ENCODE data around the gene GTPBP6.
"Not testable (repeated sequence)": the region's sequence is repeated elsewhere in the genome, so short reads cannot be mapped to it uniquely, and the experiment has no call there.

GTPBP6 gene

DNA sequence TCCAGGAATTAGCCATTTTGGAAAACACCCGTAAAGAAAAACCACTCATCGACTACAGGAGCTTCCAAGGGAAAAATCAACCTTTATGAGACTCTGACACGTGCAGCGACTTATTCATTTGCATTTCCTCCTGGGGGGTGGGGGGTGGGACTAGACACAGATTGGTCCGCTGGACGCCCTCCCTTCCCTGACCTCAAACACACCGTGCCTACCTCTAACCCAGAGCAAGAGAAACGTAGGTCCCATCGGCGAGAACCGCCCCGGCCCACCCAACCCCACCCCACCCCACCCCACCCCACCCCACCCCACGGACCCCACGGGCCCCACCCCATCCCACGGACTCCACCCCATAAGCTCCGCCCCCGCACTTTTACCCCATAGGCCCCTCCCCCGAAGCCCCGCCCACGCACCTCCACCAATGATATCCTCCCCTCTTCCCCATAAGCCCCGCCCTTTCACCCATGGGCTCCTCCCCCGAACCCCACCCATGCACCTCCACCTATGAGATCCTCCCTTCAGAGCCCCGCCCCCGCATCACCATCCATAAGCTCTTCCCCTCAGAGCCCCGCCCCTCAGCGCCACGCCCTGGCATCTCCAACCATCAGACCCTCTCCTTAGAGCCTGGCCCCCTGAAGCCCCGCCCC is 1.1 kb downstream of the GTPBP6 start:
- no peak for DNase-seq (ENCODE audit: low read depth)

DNA sequence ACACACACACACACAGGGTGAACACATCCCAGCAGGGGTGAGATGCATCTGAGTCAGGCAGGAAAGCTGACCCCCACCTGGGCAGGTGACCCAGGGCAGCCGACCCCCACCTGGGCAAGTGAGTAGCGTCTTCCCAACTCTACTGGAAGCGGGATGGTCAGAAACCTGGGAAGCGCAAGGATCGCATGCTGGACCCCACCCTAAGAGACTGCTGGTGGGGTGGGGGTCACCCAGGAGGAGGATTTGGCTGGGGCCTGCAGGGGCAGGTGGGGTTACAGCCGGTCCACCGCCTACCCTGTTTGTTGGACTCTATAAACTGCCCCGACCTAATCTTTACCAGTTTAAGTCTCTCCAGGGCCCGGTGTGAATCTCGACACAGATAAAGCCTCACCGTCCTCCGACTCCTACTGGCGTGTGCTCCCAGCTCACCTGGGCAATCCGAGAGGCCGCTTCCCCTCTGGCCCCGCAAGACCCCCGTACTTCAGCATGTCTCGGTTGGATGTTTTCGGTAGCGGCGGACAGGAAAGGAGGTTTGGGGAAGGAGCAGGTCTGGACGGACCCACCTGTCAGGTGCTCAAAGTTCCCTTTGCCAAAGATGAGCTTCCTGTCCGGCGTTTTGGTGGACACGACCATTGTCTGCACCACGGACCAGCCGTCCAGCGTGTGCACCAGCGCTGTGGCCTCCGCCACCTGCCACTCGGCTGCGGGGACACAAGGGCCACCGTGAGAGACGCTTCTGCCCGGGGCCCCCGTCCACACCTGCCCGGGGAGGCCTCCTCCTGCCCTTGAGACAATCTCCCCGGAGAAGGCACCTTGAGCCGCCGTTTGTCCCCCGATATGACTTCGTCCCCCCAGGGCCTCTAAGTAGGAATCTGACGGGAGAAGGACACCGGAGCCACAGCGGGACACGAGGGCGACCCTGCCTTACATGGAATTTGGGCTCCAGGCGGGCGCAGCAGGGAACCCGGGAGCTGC is 2.0 kb downstream of the GTPBP6 start:
- no peak for DNase-seq (ENCODE audit: low read depth)

DNA sequence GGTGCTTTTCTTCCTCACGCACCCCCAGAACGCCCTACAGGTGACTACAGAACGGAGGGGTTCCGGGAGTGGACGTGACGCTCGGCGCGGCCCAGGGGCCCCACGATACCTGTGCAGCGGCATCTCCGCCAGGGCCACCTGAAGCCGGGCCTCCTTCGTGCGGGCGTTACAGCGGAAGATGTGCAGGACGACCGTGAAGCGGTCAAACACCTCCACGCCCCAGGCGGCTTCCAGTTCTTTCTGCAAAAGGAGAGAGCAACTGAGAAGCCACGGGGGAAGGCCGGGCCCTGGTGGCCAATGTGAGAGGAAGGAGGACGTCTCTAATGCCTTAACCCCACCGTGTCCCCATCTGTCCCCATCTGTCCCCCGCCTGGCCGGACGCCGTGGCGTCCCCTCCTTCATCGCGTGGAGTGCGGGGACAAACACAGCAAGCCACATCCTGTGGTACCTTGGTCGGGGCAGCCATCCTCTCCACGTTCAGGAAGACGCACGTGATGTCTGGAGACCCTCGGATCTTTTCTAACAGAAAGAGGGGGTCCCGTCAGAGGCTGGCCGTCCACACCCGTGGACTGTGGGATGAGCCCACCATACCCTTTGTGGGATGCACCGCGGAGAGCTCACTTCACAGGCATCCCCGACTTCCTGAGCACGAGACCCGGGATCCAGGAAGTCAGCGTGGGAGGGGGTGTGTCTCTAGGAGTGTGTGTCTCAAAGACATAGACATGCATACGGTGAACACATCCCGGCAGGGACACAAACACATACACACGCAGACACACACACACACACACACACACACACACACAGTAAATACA is 3.6 kb downstream of the GTPBP6 start:
- no peak for DNase-seq (ENCODE audit: low read depth)

DNA sequence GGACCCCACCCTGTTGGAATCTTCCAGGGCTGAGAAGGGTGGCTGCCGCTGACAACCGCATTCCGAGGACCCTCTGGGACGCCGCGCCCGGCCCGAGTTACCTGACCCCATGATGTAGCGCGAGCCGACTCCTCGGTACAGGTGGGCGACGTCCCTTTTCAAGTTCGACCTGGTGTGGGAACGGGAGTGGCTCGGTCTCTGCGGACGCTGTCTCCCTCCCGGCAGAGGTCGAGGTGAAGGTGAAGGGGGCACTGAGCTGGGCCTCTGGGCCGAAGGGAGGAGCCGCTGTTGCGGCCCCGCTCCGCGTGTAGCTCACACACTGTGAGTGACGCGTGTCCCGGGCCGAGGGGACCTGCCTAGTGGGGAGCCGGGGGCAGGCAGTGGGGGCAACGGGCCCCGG is 4.5 kb downstream of the GTPBP6 start:
- no peak for DNase-seq (ENCODE audit: low read depth)

DNA sequence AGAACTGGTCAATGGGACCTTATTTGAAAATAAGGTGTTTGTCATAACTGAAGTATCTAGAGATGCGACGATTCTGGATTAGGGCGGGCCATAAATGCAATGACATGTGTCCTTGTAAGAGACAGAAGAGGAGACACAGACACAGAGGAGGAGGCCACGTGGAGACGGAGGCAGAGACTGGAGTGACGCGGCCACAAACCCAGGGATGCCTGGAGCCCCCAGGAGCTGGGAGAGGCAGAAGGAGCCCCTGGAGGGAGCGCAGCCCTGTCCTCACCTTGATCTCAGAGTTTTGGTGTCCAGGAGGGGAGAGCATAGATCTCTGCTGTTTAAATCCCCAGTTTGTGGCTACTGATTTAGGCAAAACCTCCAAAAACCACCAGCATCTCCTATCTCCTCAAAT is 5.0 kb downstream of the GTPBP6 start:
- no peak for DNase-seq (ENCODE audit: low read depth)

DNA sequence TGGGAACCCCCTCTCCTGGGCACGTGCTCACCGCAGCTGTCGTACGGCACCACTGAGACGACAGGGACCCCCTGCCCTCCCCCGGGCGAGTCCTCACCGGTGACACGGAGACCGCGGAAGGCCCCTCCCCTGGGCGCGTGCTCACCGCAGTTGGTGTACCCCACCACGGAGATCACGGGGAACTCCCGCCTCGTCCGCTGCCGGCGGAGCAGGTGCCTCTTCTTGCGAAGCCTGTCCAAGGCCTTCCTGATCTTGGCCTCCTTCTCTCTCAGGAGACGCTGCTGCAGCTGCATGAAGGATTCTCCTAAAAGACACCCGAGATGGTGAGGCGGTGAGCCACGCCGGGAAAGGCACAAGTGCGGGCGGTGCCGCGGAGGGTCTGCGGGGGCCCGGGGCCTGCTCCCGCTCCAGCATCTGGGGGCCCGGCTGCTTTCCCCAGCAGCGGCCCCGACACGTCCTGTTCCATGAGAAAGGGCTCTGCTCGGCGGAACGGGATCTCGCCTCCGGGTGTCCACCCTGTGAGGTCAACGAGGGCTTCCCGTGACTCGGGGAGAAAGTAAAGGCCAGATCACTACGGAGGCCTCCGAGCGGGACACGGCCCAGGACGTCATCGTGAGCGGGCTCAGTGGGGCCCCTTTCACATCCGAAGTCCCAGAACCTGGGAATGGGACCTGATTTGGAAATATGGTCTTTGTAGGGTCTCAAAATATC is 5.8 kb downstream of the GTPBP6 start:
- DNase-seq (ENCODE audit: low read depth), result no peak

DNA sequence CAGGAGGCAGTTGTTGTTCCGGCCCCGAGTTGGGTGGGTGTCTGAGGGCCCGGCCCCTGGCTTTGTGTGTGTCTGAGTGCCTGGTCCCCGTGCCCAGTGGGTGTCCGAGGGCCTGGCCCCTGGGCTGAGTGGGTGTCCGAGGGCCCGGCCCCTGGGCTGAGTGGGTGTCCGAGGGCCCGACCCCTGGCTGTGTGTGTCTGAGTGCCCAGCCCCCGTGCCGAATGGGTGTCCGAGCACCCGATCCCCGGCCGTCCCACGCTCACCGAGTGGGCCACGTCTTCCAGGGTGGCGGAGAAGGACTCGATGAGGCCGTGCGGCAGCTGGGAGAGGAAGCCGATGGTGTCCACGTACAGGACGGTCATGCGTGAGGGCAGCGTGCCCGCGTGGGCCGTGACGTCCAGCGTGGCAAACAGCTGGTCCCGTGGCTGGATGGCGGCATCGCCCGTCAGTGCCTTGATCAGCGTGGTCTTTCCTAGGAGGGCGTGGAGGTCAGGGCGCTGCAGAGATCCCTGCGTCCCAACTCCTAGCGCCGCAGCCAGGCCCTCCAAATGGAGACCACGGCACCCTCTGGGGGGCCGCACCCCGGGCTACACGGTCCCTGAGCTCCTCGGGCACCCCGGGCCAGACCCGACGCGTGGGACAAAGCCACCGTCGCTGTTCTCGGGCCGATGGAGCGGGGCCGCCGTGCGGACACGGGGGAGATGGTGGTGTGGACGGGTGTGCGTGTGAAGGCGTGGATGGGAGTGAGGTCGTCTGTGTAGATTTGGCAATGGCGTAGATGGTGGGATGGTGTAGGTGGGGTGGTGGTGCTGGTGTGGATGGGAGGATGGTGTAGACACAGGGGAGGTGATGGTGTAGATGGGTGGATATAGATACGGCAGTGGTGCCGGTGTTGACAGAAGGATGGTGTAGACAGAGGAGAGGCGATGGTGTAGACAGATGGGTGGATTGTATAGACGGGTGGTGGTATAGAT is 7.2 kb downstream of the GTPBP6 start:
- no peak for DNase-seq (ENCODE audit: low read depth)

DNA sequence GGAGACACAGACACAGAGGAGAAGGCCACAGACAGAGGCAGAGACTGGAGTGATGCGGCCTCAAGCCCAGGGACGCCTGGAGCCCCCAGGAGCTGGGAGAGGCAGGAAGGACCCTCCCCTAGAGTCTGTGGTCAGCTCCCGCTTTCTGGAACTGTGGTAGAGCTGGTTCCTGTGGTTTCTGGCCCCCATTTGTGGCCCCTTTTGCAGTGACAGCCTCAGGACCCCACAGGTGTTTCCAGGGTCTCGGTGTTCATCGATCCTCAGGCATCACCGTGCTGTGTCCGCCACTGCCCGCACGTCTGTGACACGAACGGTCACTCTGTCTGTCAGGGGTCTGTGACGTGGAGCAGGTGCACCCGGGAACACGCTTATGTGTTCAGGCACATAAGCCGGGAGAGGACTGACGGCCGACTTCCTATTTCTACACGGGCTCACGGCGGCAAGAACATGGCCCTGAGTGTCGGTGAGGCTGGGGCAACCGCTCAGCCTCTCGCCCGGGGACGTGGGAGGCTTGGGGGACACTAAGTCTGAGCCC is 7.9 kb downstream of the GTPBP6 start:
- no peak for DNase-seq (ENCODE audit: low read depth)

DNA sequence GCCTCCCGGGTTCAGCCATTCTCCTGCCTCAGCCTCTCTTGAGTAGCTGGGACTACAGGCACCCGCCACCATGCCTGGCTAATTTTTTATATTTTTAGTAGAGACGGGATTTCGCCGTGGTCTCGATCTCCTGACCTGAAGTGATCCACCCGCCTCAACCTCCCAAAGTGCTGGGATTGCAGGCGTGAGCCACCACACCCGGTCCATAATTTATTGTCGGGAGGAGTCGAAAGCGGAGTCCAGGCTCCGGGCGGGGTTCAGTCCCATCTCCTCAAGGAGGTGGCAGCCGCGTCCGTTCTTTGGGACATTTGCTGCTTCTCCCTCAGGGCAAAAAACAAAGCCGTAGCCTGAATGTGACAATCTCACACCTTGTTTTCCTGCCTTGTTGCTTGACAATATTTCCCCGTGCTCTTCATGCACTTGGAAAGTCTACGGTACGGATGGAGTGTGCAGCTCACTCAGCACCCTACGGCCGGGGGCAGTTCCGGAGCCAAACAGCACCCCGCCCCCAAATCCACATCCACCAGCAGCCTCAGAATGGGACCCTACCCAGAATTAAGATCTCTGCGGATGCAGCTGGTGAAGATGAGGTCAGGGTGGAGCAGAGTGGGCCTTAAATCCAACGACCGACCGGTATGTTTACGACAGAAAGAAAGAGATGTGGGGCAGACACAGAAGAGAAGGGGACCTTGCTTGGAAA is 9.6 kb downstream of the GTPBP6 start:
- no peak for DNase-seq (ENCODE audit: low read depth)

DNA sequence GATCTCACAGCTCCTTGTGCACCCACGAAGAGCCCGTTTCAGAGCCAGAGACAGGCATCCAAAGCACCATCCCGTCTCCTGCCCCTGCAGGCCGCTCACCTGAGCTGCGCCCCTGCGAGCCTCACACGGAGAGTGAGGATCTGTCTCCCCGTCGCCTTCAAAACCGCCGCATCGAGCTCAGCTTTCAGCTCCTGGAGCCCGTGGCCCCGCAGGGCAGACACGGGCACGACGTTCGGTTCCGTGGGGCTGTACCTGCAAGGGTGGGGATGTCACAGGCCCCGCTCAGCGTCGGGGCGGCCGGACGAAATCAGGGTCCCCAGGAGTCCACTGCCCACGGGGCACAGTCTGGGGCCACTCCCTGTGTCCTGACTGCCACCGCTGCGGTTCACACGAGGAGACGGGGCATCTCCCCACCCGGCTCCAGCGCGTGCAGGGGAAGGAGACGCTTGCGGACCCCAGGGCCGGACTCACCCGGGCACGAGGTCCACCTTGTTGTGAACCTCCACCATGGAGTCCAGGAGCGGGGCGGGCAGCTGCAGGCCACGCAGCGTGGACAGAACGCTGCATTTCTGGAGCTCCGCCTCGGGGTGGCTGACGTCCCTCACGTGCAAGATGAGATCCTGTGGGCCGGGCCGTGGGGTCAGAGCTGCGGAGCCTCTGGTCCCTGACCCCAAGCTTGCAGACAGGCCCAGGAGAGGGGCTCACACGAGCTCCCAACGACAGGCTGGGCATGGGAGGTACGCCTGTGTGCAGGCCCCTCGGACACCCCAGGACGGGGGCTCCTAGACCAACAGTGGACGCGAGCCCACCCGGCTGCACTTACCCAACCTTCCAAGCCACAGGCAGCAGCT is 11.1 kb downstream of the GTPBP6 start:
- no peak for DNase-seq (ENCODE audit: low read depth)

DNA sequence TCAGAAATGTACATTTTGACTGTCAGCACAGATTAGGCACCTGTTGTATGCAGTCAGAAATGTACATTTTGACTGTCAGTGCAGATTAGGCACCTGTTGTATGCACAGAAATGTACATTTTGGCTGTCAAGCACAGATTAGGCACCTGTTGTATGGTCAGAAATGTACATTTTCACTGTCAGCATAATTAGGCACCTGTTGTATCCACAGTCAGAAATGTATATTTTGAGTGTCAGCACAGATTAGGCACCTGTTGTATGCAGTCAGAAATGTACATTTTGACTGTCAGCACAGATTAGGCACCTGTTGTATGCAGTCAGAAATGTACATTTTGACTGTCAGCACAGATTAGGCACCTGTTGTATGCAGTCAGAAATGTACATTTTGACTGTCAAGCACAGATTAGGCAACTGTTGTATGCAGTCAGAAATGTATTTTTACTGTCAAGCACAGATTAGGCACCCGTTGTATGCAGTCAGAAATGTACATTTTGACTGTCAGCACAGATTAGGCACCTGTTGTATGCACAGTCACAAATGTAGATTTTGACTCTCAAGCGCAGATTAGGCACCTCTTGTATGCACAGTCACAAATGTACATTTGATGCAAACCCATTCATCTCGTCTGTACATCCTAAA is 11.9 kb downstream of the GTPBP6 start:
- not testable (repeated sequence) for DNase-seq (ENCODE audit: low read depth)

DNA sequence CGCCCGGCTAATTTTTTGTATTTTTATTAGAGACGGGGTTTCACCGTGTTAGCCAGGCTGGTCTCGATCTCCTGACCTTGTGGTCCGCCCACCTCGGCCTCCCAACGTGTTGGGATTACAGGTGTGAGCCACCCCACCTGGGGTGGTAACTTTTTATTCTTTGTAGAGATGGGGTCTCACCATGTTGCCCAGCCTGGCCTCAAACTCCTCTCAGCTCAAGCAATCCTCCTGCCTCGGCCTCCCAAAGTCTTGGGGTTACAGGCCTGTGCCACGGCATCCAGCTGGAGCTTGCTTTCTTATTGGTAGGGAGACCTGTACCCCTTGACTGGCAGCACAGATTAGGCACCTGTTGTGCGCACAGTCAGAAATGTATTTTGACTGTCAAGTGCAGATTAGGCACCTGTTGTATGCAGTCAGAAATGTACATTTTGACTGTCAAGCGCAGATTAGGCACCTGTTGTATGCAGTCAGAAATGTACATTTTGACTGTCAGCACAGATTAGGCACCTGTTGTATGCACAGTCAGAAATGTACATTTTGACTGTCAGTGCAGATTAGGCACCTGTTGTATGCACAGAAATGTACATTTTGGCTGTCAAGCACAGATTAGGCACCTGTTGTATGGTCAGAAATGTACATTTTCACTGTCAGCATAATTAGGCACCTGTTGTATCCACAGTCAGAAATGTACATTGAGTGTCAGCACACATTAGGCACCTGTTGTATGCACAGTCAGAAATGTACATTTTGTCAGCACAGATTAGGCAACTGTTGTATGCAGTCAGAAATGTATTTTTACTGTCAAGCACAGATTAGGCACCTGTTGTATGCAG is 12.6 kb downstream of the GTPBP6 start:
- not testable (repeated sequence) for DNase-seq (ENCODE audit: low read depth)

DNA sequence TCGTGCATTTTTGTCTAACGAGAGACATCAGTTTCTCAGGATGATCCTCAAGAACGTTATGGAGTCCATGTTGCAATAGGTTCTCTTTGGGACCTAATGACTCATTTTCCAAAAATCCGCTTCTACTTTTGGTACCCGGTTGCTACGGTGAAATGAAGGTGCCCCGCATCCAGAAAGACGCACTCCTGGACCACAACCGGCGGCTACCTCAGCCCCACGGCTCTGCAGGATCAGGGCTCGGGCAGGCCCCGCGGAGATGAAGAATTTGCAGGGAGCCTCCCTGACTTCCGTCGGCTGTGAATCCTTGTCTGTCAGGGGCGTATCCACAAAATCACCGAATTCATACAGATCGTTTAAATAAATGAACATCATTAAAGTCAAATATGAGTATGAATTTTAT is 15.6 kb downstream of the GTPBP6 start:
- DNase-seq (ENCODE audit: low read depth), result no peak

DNA sequence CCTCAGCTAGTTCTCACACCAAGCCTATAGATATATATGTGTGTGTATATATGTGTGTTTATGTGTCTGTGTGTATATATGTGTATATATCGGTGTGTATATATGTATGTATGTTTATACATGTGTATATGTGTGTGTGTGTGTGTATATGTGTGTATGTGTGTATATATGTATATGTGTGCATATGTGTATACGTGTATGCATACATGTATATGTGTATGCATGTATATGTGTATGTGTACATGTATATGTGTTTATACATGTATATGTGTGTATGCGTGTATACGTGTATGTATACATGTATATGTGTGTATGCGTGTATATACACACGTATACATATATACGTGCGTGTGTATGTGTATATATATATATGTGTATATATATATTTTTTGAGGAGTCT is 18.3 kb downstream of the GTPBP6 start:
- DNase-seq (ENCODE audit: low read depth), result no peak

DNA sequence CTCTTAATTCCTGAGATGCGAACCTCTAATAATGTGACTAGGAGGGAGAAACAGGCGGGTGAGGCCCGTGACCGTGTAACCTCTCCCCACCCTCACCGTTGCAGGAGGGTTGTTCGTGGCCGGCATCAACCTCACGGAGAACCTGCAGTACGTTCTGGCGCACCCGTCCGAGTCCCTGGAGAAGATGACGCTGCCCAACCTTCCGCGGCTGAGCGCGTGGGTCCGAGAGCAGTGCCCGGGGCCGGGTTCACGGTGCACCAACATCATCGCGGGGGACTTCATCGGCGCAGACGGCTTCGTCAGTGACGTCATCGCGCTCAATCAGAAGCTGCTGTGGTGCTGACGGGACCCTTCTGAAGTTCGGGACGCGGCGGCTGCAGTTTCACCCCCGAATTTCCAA is 19.6 kb downstream of the GTPBP6 start:
- DNase-seq (ENCODE audit: low read depth), result no peak

DNA sequence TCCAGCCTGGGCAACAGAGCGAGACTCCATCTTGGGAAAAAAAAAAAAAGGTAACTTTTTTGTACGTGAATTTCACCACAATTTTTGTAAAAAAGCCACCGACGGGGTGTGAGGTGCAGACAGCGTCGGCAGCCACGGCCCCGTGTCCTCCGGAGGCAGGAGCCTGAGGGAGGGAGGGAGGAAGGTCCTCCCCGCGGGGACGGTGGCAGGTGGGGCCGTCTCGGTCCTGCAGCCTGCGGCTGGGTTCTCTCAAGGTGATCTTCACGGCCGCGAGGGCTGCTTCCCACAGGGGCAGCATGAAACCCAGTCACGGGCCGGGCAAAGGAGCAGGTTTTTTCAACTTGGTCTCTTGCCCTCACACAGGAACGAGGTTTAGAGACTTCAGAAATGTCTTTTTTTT is 23.5 kb downstream of the GTPBP6 start:
- DNase-seq (ENCODE audit: low read depth), result no peak
